ENCODE results near the gene TRIM63.

The TRIM63 gene

GRCh38 chr1:26016258-26016952, 51.0 kb downstream of the TRIM63 start:
- FAIRE-seq (no peak), DNase-seq (ENCODE audit: insufficient read length, low spot score) (no peak)
- no peak for TF ChIP-seq POLR2A (IDR thresholded peaks at IDR 0.05; ENCODE audit: low read depth, low read length)

GRCh38 chr1:26015358-26015757, 52.1 kb downstream of the TRIM63 start:
- DNase-seq (ENCODE audit: insufficient read length, low spot score) (no peak), FAIRE-seq (no peak)
- no peak for TF ChIP-seq POLR2A (IDR thresholded peaks at IDR 0.05; ENCODE audit: low read depth, low read length)

- FAIRE-seq (no peak), DNase-seq (ENCODE audit: insufficient read length, low spot score) (no peak)
- no peak for TF ChIP-seq POLR2A (IDR thresholded peaks at IDR 0.05; ENCODE audit: low read depth, low read length)
These were observed 53.3 kb downstream of the TRIM63 start for GRCh38 chr1:26014179-26014578.

GRCh38 chr1:26012864-26013263, 54.6 kb downstream of the TRIM63 start:
- TF ChIP-seq POLR2A (IDR thresholded peaks at IDR 0.05; ENCODE audit: low read depth, low read length) = no peak
- DNase-seq (ENCODE audit: insufficient read length, low spot score) (no peak), FAIRE-seq (no peak)

- TF ChIP-seq POLR2A (IDR thresholded peaks at IDR 0.05; ENCODE audit: low read depth, low read length) = no peak
- no peak for FAIRE-seq
- DNase-seq (ENCODE audit: insufficient read length, low spot score) = no peak
These were observed 56.6 kb downstream of the TRIM63 start for GRCh38 chr1:26010825-26011224.

GRCh38 chr1:26009796-26010447, 57.5 kb downstream of the TRIM63 start:
- FAIRE-seq (no peak), DNase-seq (ENCODE audit: insufficient read length, low spot score) (no peak)
- TF ChIP-seq POLR2A (IDR thresholded peaks at IDR 0.05; ENCODE audit: low read depth, low read length) = no peak

GRCh38 chr1:26006710-26007109, 60.7 kb downstream of the TRIM63 start:
- no peak for TF ChIP-seq POLR2A (IDR thresholded peaks at IDR 0.05; ENCODE audit: low read depth, low read length)
- no peak for DNase-seq (ENCODE audit: insufficient read length, low spot score)
- FAIRE-seq = no peak

GRCh38 chr1:26005434-26006105, 61.9 kb downstream of the TRIM63 start:
- no peak for FAIRE-seq
- no peak for TF ChIP-seq POLR2A (IDR thresholded peaks at IDR 0.05; ENCODE audit: low read depth, low read length)
- DNase-seq (ENCODE audit: insufficient read length, low spot score) = no peak

- TF ChIP-seq POLR2A (IDR thresholded peaks at IDR 0.05; ENCODE audit: low read depth, low read length) = no peak
- DNase-seq (ENCODE audit: insufficient read length, low spot score) (no peak), FAIRE-seq (no peak)
These were observed 63.7 kb downstream of the TRIM63 start for GRCh38 chr1:26003756-26004155.

GRCh38 chr1:26003262-26003661, 64.2 kb downstream of the TRIM63 start:
- TF ChIP-seq POLR2A (IDR thresholded peaks at IDR 0.05; ENCODE audit: low read depth, low read length) = no peak
- FAIRE-seq (no peak), DNase-seq (ENCODE audit: insufficient read length, low spot score) (no peak)
